OCI-LY1 (cell line): ENCODE measurements around the gene RIN1.
"Not testable (repeated sequence)": the region's sequence is repeated elsewhere in the genome, so short reads cannot be mapped to it uniquely, and the experiment has no call there.

Experiments
- H2AFZ ChIP-seq: fragments of 200-600 bp; sonication (generic), shearing (Covaris generic); 2 replicates; pipeline ENCODE4 v1.6.0; 2014; ENCODE audit warnings: antibody characterized with exemption, mild to moderate bottlenecking, low read length
- H3F3A ChIP-seq: fragments of 200-600 bp; sonication (generic), shearing (Covaris generic); 2 replicates; pipeline ENCODE4 v1.6.0; 2014; ENCODE audit warnings: mild to moderate bottlenecking, antibody characterized with exemption, low read length, moderate library complexity; ENCODE audit not compliant: insufficient read depth
- H3K27ac ChIP-seq: fragments of 200-600 bp; sonication (generic); 2 replicates; pipeline ENCODE4 v1.5.1; 2014; ENCODE audit warnings: low read length, mixed run types, mild to moderate bottlenecking, low read depth; ENCODE audit not compliant: poor library complexity, severe bottlenecking
- H3K27me3 ChIP-seq: fragments of 200-600 bp; sonication (generic); 2 replicates; pipeline ENCODE4 v1.6.0; 2014; ENCODE audit warnings: antibody characterized with exemption, mild to moderate bottlenecking, low read length, moderate library complexity; ENCODE audit not compliant: insufficient read depth
- H3K36me3 ChIP-seq: fragments of 200-600 bp; sonication (generic); 2 replicates; pipeline ENCODE4 v1.6.1; 2014; ENCODE audit warnings: mild to moderate bottlenecking, antibody characterized with exemption, low read length, moderate library complexity, mixed read lengths; ENCODE audit not compliant: insufficient read depth
- H3K4me1 ChIP-seq: fragments of 200-600 bp; sonication (generic); 2 replicates; pipeline ENCODE4 v1.5.1; 2014; ENCODE audit warnings: mild to moderate bottlenecking, low read length, moderate library complexity; ENCODE audit not compliant: insufficient read depth, severe bottlenecking
- H3K4me2 ChIP-seq: fragments of 200-600 bp; sonication (generic), shearing (Covaris generic); 2 replicates; pipeline ENCODE4 v1.6.1; 2014; ENCODE audit warnings: low read length
- H3K4me3 ChIP-seq: fragments of 200-600 bp; sonication (generic); 2 replicates; pipeline ENCODE4 v1.5.1; 2014; ENCODE audit warnings: low read length, low read depth, mild to moderate bottlenecking, mixed read lengths; ENCODE audit not compliant: poor library complexity, severe bottlenecking
- H3K79me2 ChIP-seq: fragments of 200-600 bp; shearing (Covaris generic); 2 replicates; pipeline ENCODE4 v1.6.1; 2016; ENCODE audit warnings: mixed run types, low read length, mixed read lengths; ENCODE audit not compliant: insufficient read depth
- H3K9ac ChIP-seq: fragments of 200-600 bp; sonication (generic), shearing (Covaris generic); 2 replicates; pipeline ENCODE4 v1.6.1; 2014; ENCODE audit warnings: mild to moderate bottlenecking, low read length, mixed read lengths
- H3K9me2 ChIP-seq: fragments of 200-600 bp; sonication (generic), shearing (Covaris generic); 2 replicates; pipeline ENCODE4 v1.6.1; 2014; ENCODE audit warnings: low read depth, mild to moderate bottlenecking, low read length, mixed read lengths
- H3K9me3 ChIP-seq: fragments of 200-600 bp; shearing (Covaris generic); 2 replicates; pipeline ENCODE4 v1.6.1; 2014; ENCODE audit warnings: low read length, mixed read lengths
- H4K20me1 ChIP-seq: fragments of 200-600 bp; sonication (generic), shearing (Covaris generic); 2 replicates; pipeline ENCODE4 v1.6.0; 2016; ENCODE audit warnings: mild to moderate bottlenecking, low read length; ENCODE audit not compliant: insufficient read depth
- CTCF ChIP-seq: fragments of 200-600 bp; sonication (generic), shearing (Covaris generic); IDR thresholded peaks from 2 replicates; pipeline ENCODE4 v1.5.1; 2017; ENCODE audit warnings: mild to moderate bottlenecking, antibody characterized with exemption, low read length, moderate library complexity, mixed read lengths
- EZH2 ChIP-seq: fragments of 200-600 bp; sonication (generic), shearing (Covaris generic); IDR thresholded peaks from 2 replicates; pipeline ENCODE4 v1.8.0; 2017; ENCODE audit warnings: borderline replicate concordance, mixed run types, mild to moderate bottlenecking, antibody characterized with exemption, low read length, moderate library complexity, mixed read lengths

Gene RIN1

GRCh38 chr11:66336234-66337102 is at the start of gene RIN1:
Gene RIN1 (minus strand): TSS chr11:66336434. CDS start chr11:66336402, 32 bp downstream.
- Histone ChIP-seq H3F3A (no peaks in the 10 kb centered on the region), H4K20me1 (no peaks in the 10 kb centered on the region), H3K36me3 (peaks cover 45% of the 10 kb centered on the region), H3K4me3 (no peak within 1 kb of the TSS), H3K27ac (no peak within 1 kb of the TSS), H3K4me1 (no peaks in the 10 kb centered on the region), H3K9me2 (no peaks in the 10 kb centered on the region), H2AFZ (no peak within 1 kb of the TSS), H3K9me3 (no peaks in the 10 kb centered on the region), H3K79me2 (no peaks in the 10 kb centered on the region), H3K27me3 (peaks cover 2% of the 10 kb centered on the region), H3K4me2 (no peak within 1 kb of the TSS), H3K9ac (no peak within 1 kb of the TSS)
- TF ChIP-seq CTCF (no peak), EZH2 (no peak)

- not testable (repeated sequence) for H3K9ac ChIP-seq, H3K27ac ChIP-seq, H4K20me1 ChIP-seq, H3K9me2 ChIP-seq, H2AFZ ChIP-seq, H3K79me2 ChIP-seq, H3K4me3 ChIP-seq, H3K36me3 ChIP-seq, H3K27me3 ChIP-seq, H3K4me2 ChIP-seq, H3K4me1 ChIP-seq, H3K9me3 ChIP-seq, H3F3A ChIP-seq
These were observed 48.1 kb upstream of the RIN1 start for GRCh38 chr11:66384316-66384715.

- H2AFZ ChIP-seq, H3K27ac ChIP-seq, H3K4me1 ChIP-seq, H3K9ac ChIP-seq, H3K27me3 ChIP-seq, H3K4me2 ChIP-seq, H3K36me3 ChIP-seq, H3F3A ChIP-seq, H4K20me1 ChIP-seq, H3K9me2 ChIP-seq, H3K9me3 ChIP-seq, H3K79me2 ChIP-seq, H3K4me3 ChIP-seq: not testable (repeated sequence)
These were observed 44.0 kb upstream of the RIN1 start for GRCh38 chr11:66380264-66380663.

GRCh38 chr11:66373690-66374287 is 37.6 kb upstream of the RIN1 start:
- H2AFZ ChIP-seq, H3K79me2 ChIP-seq, H3K27me3 ChIP-seq, H3F3A ChIP-seq, H3K9me3 ChIP-seq, H3K4me2 ChIP-seq, H3K27ac ChIP-seq, H3K9me2 ChIP-seq, H3K4me3 ChIP-seq, H4K20me1 ChIP-seq, H3K9ac ChIP-seq: not testable (repeated sequence)
- Histone ChIP-seq H3K36me3 (peaks cover 17% of the 10 kb centered on the region), H3K4me1 (peaks cover 21% of the 10 kb centered on the region)
